Body of pancreas (tissue), 4 donors: ENCODE measurements around the gene FBXO31.

Source experiments
- POLR2A ChIP-seq, 3 donors: fragments of 450-650 bp; IDR thresholded peaks; one replicate each; pipeline ENCODE4 v1.6.1; 2016; ENCODE audit warnings: antibody characterized with exemption in 3 of 3, mild to moderate bottlenecking in 2 of 3
- TF ChIP-seq, protein P1 (sequence below), 7 experiments: fragments of 450-650 bp in 4 of 7; fragments of 200-600 bp in 3 of 7; sonication (generic) in 3 of 7; IDR thresholded peaks; one replicate each; pipeline ENCODE4 v1.5.1; 2016 to 2019; ENCODE audit warnings: antibody characterized with exemption in 7 of 7

- TF ChIP-seq, protein P1, sequence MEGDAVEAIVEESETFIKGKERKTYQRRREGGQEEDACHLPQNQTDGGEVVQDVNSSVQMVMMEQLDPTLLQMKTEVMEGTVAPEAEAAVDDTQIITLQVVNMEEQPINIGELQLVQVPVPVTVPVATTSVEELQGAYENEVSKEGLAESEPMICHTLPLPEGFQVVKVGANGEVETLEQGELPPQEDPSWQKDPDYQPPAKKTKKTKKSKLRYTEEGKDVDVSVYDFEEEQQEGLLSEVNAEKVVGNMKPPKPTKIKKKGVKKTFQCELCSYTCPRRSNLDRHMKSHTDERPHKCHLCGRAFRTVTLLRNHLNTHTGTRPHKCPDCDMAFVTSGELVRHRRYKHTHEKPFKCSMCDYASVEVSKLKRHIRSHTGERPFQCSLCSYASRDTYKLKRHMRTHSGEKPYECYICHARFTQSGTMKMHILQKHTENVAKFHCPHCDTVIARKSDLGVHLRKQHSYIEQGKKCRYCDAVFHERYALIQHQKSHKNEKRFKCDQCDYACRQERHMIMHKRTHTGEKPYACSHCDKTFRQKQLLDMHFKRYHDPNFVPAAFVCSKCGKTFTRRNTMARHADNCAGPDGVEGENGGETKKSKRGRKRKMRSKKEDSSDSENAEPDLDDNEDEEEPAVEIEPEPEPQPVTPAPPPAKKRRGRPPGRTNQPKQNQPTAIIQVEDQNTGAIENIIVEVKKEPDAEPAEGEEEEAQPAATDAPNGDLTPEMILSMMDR (IDR thresholded peaks at IDR 0.05): no peak
- TF ChIP-seq POLR2A (IDR thresholded peaks at IDR 0.05): no peak
These were observed 94.7 kb downstream of the FBXO31 start for GRCh38 chr16:87288753-87289362.
